ENCODE data around the gene BTF3.

BTF3 gene

DNA sequence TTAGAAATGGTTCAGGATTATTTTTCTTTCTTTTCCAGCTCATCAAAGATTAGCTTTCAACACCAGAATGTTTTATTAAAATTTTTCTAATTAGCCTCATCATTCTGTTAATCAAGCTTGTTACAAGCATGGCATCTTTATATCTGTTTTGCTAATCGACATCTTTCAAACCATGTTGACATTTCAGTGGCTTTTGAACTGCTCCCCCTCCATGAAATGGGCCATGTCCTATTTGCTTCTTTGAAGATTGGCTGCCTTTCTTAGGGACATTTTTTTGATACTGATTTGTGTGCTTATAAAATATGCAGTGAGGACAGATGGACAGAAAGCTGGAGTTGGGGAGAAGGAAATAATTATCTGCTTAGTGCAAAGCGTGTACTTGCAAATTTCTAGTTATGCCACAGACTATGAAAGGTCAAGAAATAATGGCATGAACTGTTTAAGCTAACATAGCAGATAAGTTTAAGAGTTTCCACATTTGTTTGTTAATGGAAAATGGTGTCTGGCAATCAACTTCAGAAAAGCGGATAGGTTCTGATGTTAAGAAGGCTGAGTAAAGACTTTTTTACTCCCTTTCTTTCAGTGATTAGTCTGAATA, 27.5 kb downstream of the BTF3 start:
- Histone ChIP-seq H3K79me2 (ENCODE audit: insufficient read depth, low read depth) (no peaks in the 10 kb centered on the region), H3K27me3 (ENCODE audit: insufficient read depth, low read depth) (no peaks in the 10 kb centered on the region), H4K20me1 (ENCODE audit: insufficient read depth) (no peaks in the 10 kb centered on the region), H3K36me3 (ENCODE audit: insufficient read depth) (no peaks in the 10 kb centered on the region), H3K4me2 (no peak overlapping the region), H3K4me3 (IDR thresholded peaks at IDR 0.05; ENCODE audit: insufficient read depth, low read depth, low read length) (no peak overlapping the region), H3K27ac (no peak overlapping the region), H2AFZ (ENCODE audit: low read depth) (no peak overlapping the region), H3K9ac (no peak overlapping the region), H3K4me1 (ENCODE audit: low read depth, poor library complexity, severe bottlenecking) (no peaks in the 10 kb centered on the region)
- TF ChIP-seq, protein P1, sequence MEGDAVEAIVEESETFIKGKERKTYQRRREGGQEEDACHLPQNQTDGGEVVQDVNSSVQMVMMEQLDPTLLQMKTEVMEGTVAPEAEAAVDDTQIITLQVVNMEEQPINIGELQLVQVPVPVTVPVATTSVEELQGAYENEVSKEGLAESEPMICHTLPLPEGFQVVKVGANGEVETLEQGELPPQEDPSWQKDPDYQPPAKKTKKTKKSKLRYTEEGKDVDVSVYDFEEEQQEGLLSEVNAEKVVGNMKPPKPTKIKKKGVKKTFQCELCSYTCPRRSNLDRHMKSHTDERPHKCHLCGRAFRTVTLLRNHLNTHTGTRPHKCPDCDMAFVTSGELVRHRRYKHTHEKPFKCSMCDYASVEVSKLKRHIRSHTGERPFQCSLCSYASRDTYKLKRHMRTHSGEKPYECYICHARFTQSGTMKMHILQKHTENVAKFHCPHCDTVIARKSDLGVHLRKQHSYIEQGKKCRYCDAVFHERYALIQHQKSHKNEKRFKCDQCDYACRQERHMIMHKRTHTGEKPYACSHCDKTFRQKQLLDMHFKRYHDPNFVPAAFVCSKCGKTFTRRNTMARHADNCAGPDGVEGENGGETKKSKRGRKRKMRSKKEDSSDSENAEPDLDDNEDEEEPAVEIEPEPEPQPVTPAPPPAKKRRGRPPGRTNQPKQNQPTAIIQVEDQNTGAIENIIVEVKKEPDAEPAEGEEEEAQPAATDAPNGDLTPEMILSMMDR (conservative IDR thresholded peaks at IDR 0.05; ENCODE audit: low read depth, low read length) = no peak

DNA sequence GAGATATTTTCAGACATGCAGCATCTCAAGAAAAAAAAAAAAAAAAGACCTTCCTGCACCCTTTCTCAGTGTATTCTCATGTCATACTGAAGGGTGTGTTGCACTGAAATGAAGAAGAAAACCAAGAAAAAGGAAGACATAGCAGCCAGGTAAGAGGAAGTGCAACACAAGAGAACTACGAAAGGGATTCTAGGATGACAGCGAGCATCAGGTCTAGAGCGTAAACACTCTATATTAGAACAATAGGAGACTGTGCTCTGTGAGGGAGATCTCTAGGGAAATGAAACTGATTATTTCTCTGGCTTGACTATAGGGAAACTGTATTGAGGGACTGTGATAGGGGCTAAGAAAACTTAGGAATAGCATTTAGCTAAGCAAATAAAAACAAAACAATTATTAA, 30.0 kb downstream of the BTF3 start:
- H3K4me3 ChIP-seq (IDR thresholded peaks at IDR 0.05; ENCODE audit: insufficient read depth, low read depth, low read length) = no peak overlapping the region
- no peaks in the 10 kb centered on the region for H3K4me1 ChIP-seq (ENCODE audit: low read depth, poor library complexity, severe bottlenecking)

DNA sequence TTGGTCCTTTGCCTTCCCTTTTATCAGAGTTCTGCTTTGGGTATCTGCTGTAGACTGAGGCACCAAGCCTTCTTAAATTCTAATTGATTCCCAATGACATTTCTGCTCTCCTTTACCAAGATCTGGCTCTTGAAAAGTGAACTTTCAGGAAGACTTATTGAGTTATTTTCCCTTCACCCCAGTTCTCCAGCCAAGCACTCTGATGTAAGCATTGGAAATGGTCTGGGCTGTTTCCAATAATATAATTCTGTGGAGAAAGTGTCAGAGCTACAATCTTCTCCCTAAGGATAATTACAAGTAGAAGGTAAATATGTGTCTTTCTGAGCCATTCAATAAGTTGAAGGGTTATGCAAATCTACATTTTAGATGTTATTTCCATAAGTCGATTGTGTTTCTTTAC, 30.8 kb downstream of the BTF3 start:
- TF ChIP-seq, protein P1 (conservative IDR thresholded peaks at IDR 0.05; ENCODE audit: low read depth, low read length) = no peak
- H3K4me3 ChIP-seq (IDR thresholded peaks at IDR 0.05; ENCODE audit: insufficient read depth, low read depth, low read length) = no peak overlapping the region
- no peak overlapping the region for H3K4me2 ChIP-seq
- H3K36me3 ChIP-seq (ENCODE audit: insufficient read depth) = no peaks in the 10 kb centered on the region
- H2AFZ ChIP-seq (ENCODE audit: low read depth) = no peak overlapping the region
- H3K9ac ChIP-seq = no peak overlapping the region
- H4K20me1 ChIP-seq (ENCODE audit: insufficient read depth) = no peaks in the 10 kb centered on the region
- H3K27me3 ChIP-seq (ENCODE audit: insufficient read depth, low read depth) = no peaks in the 10 kb centered on the region
- no peak overlapping the region for H3K27ac ChIP-seq
- no peaks in the 10 kb centered on the region for H3K79me2 ChIP-seq (ENCODE audit: insufficient read depth, low read depth)
- H3K4me1 ChIP-seq (ENCODE audit: low read depth, poor library complexity, severe bottlenecking) = no peaks in the 10 kb centered on the region

More for the DNA sequence above, 30.0 kb downstream of the BTF3 start:
- Histone ChIP-seq H3K9ac (no peak overlapping the region), H2AFZ (ENCODE audit: low read depth) (no peak overlapping the region), H3K27me3 (ENCODE audit: insufficient read depth, low read depth) (no peaks in the 10 kb centered on the region), H4K20me1 (ENCODE audit: insufficient read depth) (no peaks in the 10 kb centered on the region), H3K27ac (no peak overlapping the region), H3K4me2 (no peak overlapping the region), H3K36me3 (ENCODE audit: insufficient read depth) (no peaks in the 10 kb centered on the region), H3K79me2 (ENCODE audit: insufficient read depth, low read depth) (no peaks in the 10 kb centered on the region)
- TF ChIP-seq, protein P1 (conservative IDR thresholded peaks at IDR 0.05; ENCODE audit: low read depth, low read length) = no peak

DNA sequence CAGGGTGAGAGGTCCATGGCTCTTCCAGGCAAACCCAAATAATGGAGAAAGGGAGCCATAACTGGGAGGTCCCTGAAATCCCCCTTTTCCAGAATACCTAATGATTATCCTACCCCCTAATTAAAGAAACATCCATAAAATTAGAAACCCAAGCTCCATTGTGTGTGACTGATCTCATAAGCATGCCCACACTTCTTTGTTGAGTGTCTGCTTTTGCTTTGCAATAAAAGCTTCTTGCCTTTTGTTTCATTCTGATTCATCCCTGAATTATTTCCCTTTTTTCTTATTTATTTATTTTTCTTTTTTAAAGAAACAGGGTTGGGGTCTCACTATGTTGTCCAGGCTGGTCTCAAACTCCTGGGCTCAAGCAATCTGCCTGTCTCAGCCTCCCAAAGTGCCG, 33.1 kb downstream of the BTF3 start:
- Histone ChIP-seq H4K20me1 (ENCODE audit: insufficient read depth) (no peaks in the 10 kb centered on the region), H3K79me2 (ENCODE audit: insufficient read depth, low read depth) (no peaks in the 10 kb centered on the region), H3K27ac (no peak overlapping the region), H3K9ac (no peak overlapping the region), H3K4me1 (ENCODE audit: low read depth, poor library complexity, severe bottlenecking) (no peaks in the 10 kb centered on the region), H3K27me3 (ENCODE audit: insufficient read depth, low read depth) (no peaks in the 10 kb centered on the region), H3K4me3 (IDR thresholded peaks at IDR 0.05; ENCODE audit: insufficient read depth, low read depth, low read length) (no peak overlapping the region), H3K36me3 (ENCODE audit: insufficient read depth) (no peaks in the 10 kb centered on the region), H2AFZ (ENCODE audit: low read depth) (no peak overlapping the region), H3K4me2 (no peak overlapping the region)
- TF ChIP-seq, protein P1 (conservative IDR thresholded peaks at IDR 0.05; ENCODE audit: low read depth, low read length) = no peak

Measured in KMS-11 (cell line).